ENCODE measurements around the gene SEMA3D.

The SEMA3D gene

DNA sequence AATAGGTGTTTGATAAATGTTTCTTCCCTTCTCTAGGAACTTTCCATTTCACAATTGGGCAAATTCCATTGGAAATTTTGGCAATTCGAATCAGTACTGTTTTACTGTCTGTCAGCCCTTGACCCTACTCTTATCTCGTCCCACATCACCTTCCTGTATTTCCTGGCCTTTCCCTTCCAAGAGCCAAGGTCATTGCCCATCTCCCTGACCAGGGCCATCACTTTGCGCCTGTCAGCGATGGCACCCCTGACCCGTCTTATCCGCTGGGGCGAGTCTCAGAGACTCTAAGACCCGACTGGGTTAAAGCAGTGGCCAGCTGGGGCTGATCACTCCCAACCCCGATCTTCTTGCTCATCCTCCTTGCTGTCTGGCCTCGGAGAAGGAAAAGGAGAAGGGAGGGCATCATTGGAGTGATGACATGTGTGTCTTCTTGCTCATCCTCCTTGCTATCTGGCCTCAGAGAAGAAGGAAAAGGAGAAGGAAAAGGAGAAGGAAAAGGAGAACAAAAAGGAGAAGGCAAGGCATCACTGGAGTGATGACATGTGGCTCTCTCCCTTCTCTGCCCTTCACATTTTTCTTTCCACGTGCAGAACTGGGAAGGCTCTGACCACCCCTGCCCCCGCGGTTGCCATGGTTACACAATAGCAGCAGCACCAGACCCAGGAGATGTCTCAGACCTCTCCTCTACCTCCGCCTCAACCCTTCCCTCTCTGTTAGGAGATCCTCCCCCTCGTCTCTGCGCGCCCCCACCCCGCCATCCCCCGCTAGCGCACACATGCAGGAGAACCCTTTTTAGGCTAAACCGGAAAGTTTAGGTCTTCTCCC is 2.0 kb downstream of the SEMA3D start:
- TF ChIP-seq, protein P1, sequence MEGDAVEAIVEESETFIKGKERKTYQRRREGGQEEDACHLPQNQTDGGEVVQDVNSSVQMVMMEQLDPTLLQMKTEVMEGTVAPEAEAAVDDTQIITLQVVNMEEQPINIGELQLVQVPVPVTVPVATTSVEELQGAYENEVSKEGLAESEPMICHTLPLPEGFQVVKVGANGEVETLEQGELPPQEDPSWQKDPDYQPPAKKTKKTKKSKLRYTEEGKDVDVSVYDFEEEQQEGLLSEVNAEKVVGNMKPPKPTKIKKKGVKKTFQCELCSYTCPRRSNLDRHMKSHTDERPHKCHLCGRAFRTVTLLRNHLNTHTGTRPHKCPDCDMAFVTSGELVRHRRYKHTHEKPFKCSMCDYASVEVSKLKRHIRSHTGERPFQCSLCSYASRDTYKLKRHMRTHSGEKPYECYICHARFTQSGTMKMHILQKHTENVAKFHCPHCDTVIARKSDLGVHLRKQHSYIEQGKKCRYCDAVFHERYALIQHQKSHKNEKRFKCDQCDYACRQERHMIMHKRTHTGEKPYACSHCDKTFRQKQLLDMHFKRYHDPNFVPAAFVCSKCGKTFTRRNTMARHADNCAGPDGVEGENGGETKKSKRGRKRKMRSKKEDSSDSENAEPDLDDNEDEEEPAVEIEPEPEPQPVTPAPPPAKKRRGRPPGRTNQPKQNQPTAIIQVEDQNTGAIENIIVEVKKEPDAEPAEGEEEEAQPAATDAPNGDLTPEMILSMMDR (conservative IDR thresholded peaks at IDR 0.05): no peak

DNA sequence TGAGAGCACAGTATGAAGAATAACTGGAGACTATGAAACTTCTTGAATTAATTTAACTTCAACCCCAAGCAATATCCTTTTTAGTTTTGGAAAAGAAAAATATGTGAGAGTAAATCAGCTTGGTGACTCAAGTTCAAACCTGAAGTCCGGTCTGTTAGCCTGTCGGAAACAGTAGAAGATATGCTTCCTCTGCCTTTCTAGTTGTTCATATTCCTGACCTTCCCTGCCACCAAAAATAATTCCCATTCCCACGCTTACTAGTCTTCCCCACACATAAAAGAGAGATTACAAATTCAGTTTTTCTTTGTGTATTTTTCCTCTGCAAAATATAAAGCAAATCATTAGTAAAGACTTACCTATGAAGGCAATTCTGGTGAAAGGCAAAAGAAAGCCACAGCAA is 3.6 kb downstream of the SEMA3D start:
- TF ChIP-seq, protein P1 (conservative IDR thresholded peaks at IDR 0.05): no peak
- H3K27ac ChIP-seq: no peak overlapping the region

More for the DNA sequence above, 2.0 kb downstream of the SEMA3D start:
- H3K27ac ChIP-seq: no peak overlapping the region

GRCh38 chr7:85178531-85179298 is 8.1 kb downstream of the SEMA3D start:
- TF ChIP-seq, protein P1 (conservative IDR thresholded peaks at IDR 0.05): no peak
- H3K27ac ChIP-seq: no peak overlapping the region

- no peak overlapping the region for H3K27ac ChIP-seq
- TF ChIP-seq, protein P1 (conservative IDR thresholded peaks at IDR 0.05): no peak
Measured at GRCh38 chr7:85177316-85177715, 9.5 kb downstream of the SEMA3D start.

GRCh38 chr7:85176197-85176596 is 10.7 kb downstream of the SEMA3D start:
- TF ChIP-seq, protein P1 (conservative IDR thresholded peaks at IDR 0.05): no peak

GRCh38 chr7:85175217-85175616 is 11.6 kb downstream of the SEMA3D start:
- TF ChIP-seq, protein P1 (conservative IDR thresholded peaks at IDR 0.05): no peak
- no peak overlapping the region for H3K27ac ChIP-seq

More at GRCh38 chr7:85176197-85176596, 10.7 kb downstream of the SEMA3D start:
- no peak overlapping the region for H3K27ac ChIP-seq

DNA sequence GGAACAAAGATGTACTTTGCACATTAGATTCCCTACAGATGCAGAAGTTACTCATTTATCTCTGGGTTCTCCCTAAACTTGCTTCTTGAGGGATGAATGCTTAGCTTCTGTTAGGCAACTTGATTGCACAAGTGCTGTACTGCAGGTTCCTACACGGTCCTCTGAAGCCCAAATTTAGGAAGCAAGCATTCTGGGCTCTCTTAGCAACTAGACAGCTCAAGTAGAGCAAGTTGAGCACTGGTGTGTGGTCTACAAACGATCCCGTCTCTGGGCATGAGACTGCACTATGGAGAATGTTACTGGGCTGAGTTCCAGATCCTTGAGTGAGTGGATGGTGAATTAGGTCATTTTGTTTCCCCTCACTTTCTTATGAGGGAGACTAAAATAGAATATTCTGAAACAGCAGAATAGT is 14.3 kb downstream of the SEMA3D start:
- TF ChIP-seq, protein P1 (conservative IDR thresholded peaks at IDR 0.05): no peak
- H3K27ac ChIP-seq: no peak overlapping the region

Data from VCaP (cell line).